Measurements from ENCODE around the gene GPAM.

GPAM gene

GRCh38 chr10:112177247-112177646 is 6.3 kb downstream of the GPAM start:
- H3K4me1 ChIP-seq (ENCODE audit: control insufficient read depth, insufficient read depth, low read length) = peaks cover 36% of the 10 kb centered on the region
- H3K4me3 ChIP-seq (ENCODE audit: low read length) = no peak overlapping the region
- peak overlapping the region; percentile 36 for H3K9ac ChIP-seq (ENCODE audit: low read length)
- H3K36me3 ChIP-seq (ENCODE audit: control insufficient read depth, insufficient read depth, low read length, severe bottlenecking) = peaks cover 97% of the 10 kb centered on the region
- H3K27me3 ChIP-seq (replicated peaks; ENCODE audit: control insufficient read depth, insufficient read depth, low read length) = no peaks in the 10 kb centered on the region
- H3K9me3 ChIP-seq (ENCODE audit: control insufficient read depth, low read length) = no peaks in the 10 kb centered on the region
- DNase-seq (ENCODE audit: low read depth) = no peak

GRCh38 chr10:112176543-112176942 is 7.0 kb downstream of the GPAM start:
- DNase-seq (ENCODE audit: low read depth) = no peak
- H3K4me1 ChIP-seq (ENCODE audit: control insufficient read depth, insufficient read depth, low read length) = peaks cover 36% of the 10 kb centered on the region
- no peak overlapping the region for H3K4me3 ChIP-seq (ENCODE audit: low read length)
- H3K36me3 ChIP-seq (ENCODE audit: control insufficient read depth, insufficient read depth, low read length, severe bottlenecking) = peaks cover 98% of the 10 kb centered on the region
- H3K9me3 ChIP-seq (ENCODE audit: control insufficient read depth, low read length) = no peaks in the 10 kb centered on the region
- H3K27me3 ChIP-seq (replicated peaks; ENCODE audit: control insufficient read depth, insufficient read depth, low read length) = no peaks in the 10 kb centered on the region
- H3K9ac ChIP-seq (ENCODE audit: low read length) = no peak overlapping the region

GRCh38 chr10:112175409-112175808 is 8.2 kb downstream of the GPAM start:
- Histone ChIP-seq H3K27me3 (replicated peaks; ENCODE audit: control insufficient read depth, insufficient read depth, low read length) (no peaks in the 10 kb centered on the region), H3K9me3 (ENCODE audit: control insufficient read depth, low read length) (no peaks in the 10 kb centered on the region), H3K9ac (ENCODE audit: low read length) (no peak overlapping the region), H3K4me3 (ENCODE audit: low read length) (no peak overlapping the region), H3K36me3 (ENCODE audit: control insufficient read depth, insufficient read depth, low read length, severe bottlenecking) (peaks cover 99% of the 10 kb centered on the region), H3K4me1 (ENCODE audit: control insufficient read depth, insufficient read depth, low read length) (peaks cover 29% of the 10 kb centered on the region)
- DNase-seq (ENCODE audit: low read depth) = no peak

- H3K36me3 ChIP-seq (ENCODE audit: control insufficient read depth, insufficient read depth, low read length, severe bottlenecking) = peaks cover 99% of the 10 kb centered on the region
- no peaks in the 10 kb centered on the region for H3K9me3 ChIP-seq (ENCODE audit: control insufficient read depth, low read length)
- no peaks in the 10 kb centered on the region for H3K27me3 ChIP-seq (replicated peaks; ENCODE audit: control insufficient read depth, insufficient read depth, low read length)
- no peak overlapping the region for H3K4me3 ChIP-seq (ENCODE audit: low read length)
- DNase-seq (ENCODE audit: low read depth) = no peak
- H3K9ac ChIP-seq (ENCODE audit: low read length) = peak overlapping the region; percentile 32
- peaks cover 19% of the 10 kb centered on the region for H3K4me1 ChIP-seq (ENCODE audit: control insufficient read depth, insufficient read depth, low read length)
Measured at GRCh38 chr10:112173206-112173605, 10.4 kb downstream of the GPAM start.

- DNase-seq (ENCODE audit: low read depth) = peak; percentile 4
- Histone ChIP-seq H3K9me3 (ENCODE audit: control insufficient read depth, low read length) (no peaks in the 10 kb centered on the region), H3K4me3 (ENCODE audit: low read length) (no peak overlapping the region), H3K9ac (ENCODE audit: low read length) (no peak overlapping the region), H3K27me3 (replicated peaks; ENCODE audit: control insufficient read depth, insufficient read depth, low read length) (no peaks in the 10 kb centered on the region), H3K36me3 (ENCODE audit: control insufficient read depth, insufficient read depth, low read length, severe bottlenecking) (peaks cover 100% of the 10 kb centered on the region), H3K4me1 (ENCODE audit: control insufficient read depth, insufficient read depth, low read length) (peaks cover 10% of the 10 kb centered on the region)
Measured at GRCh38 chr10:112168733-112169132, 14.8 kb downstream of the GPAM start.

GRCh38 chr10:112166800-112167199 is 16.8 kb downstream of the GPAM start:
- Histone ChIP-seq H3K27me3 (replicated peaks; ENCODE audit: control insufficient read depth, insufficient read depth, low read length) (no peaks in the 10 kb centered on the region), H3K9ac (ENCODE audit: low read length) (no peak overlapping the region), H3K4me1 (ENCODE audit: control insufficient read depth, insufficient read depth, low read length) (no peaks in the 10 kb centered on the region), H3K9me3 (ENCODE audit: control insufficient read depth, low read length) (no peaks in the 10 kb centered on the region), H3K4me3 (ENCODE audit: low read length) (no peak overlapping the region), H3K36me3 (ENCODE audit: control insufficient read depth, insufficient read depth, low read length, severe bottlenecking) (peaks cover 100% of the 10 kb centered on the region)
- DNase-seq (ENCODE audit: low read depth) = no peak

- H3K9me3 ChIP-seq (ENCODE audit: control insufficient read depth, low read length) = no peaks in the 10 kb centered on the region
- no peak for DNase-seq (ENCODE audit: low read depth)
- peaks cover 98% of the 10 kb centered on the region for H3K36me3 ChIP-seq (ENCODE audit: control insufficient read depth, insufficient read depth, low read length, severe bottlenecking)
- H3K4me3 ChIP-seq (ENCODE audit: low read length) = no peak overlapping the region
- H3K9ac ChIP-seq (ENCODE audit: low read length) = no peak overlapping the region
- no peaks in the 10 kb centered on the region for H3K4me1 ChIP-seq (ENCODE audit: control insufficient read depth, insufficient read depth, low read length)
- no peaks in the 10 kb centered on the region for H3K27me3 ChIP-seq (replicated peaks; ENCODE audit: control insufficient read depth, insufficient read depth, low read length)
Measured at GRCh38 chr10:112161757-112162518, 21.6 kb downstream of the GPAM start.

GRCh38 chr10:112160834-112161233 is 22.7 kb downstream of the GPAM start:
- Histone ChIP-seq H3K9ac (ENCODE audit: low read length) (no peak overlapping the region), H3K4me1 (ENCODE audit: control insufficient read depth, insufficient read depth, low read length) (no peaks in the 10 kb centered on the region), H3K36me3 (ENCODE audit: control insufficient read depth, insufficient read depth, low read length, severe bottlenecking) (peaks cover 98% of the 10 kb centered on the region), H3K4me3 (ENCODE audit: low read length) (no peak overlapping the region), H3K27me3 (replicated peaks; ENCODE audit: control insufficient read depth, insufficient read depth, low read length) (no peaks in the 10 kb centered on the region), H3K9me3 (ENCODE audit: control insufficient read depth, low read length) (no peaks in the 10 kb centered on the region)
- no peak for DNase-seq (ENCODE audit: low read depth)

- Histone ChIP-seq H3K27me3 (replicated peaks; ENCODE audit: control insufficient read depth, insufficient read depth, low read length) (no peaks in the 10 kb centered on the region), H3K4me3 (ENCODE audit: low read length) (no peak overlapping the region), H3K4me1 (ENCODE audit: control insufficient read depth, insufficient read depth, low read length) (no peaks in the 10 kb centered on the region), H3K36me3 (ENCODE audit: control insufficient read depth, insufficient read depth, low read length, severe bottlenecking) (peaks cover 98% of the 10 kb centered on the region), H3K9me3 (ENCODE audit: control insufficient read depth, low read length) (no peaks in the 10 kb centered on the region), H3K9ac (ENCODE audit: low read length) (no peak overlapping the region)
- DNase-seq (ENCODE audit: low read depth) = no peak
Measured at GRCh38 chr10:112159469-112159868, 24.1 kb downstream of the GPAM start.

GRCh38 chr10:112151524-112152039 is 32.0 kb downstream of the GPAM start:
- peak; percentile 4 for DNase-seq (ENCODE audit: low read depth)
- Histone ChIP-seq H3K36me3 (ENCODE audit: control insufficient read depth, insufficient read depth, low read length, severe bottlenecking) (peaks cover 99% of the 10 kb centered on the region), H3K27me3 (replicated peaks; ENCODE audit: control insufficient read depth, insufficient read depth, low read length) (no peaks in the 10 kb centered on the region), H3K9me3 (ENCODE audit: control insufficient read depth, low read length) (no peaks in the 10 kb centered on the region), H3K9ac (ENCODE audit: low read length) (no peak overlapping the region), H3K4me3 (ENCODE audit: low read length) (no peak overlapping the region), H3K4me1 (ENCODE audit: control insufficient read depth, insufficient read depth, low read length) (no peaks in the 10 kb centered on the region)

- no peak for DNase-seq (ENCODE audit: low read depth)
Measured at GRCh38 chr10:112148331-112148730, 35.2 kb downstream of the GPAM start.

GRCh38 chr10:112146799-112147198 is 36.8 kb downstream of the GPAM start:
- no peak overlapping the region for H3K9ac ChIP-seq (ENCODE audit: low read length)
- H3K9me3 ChIP-seq (ENCODE audit: control insufficient read depth, low read length) = no peaks in the 10 kb centered on the region
- H3K36me3 ChIP-seq (ENCODE audit: control insufficient read depth, insufficient read depth, low read length, severe bottlenecking) = peaks cover 60% of the 10 kb centered on the region
- no peaks in the 10 kb centered on the region for H3K4me1 ChIP-seq (ENCODE audit: control insufficient read depth, insufficient read depth, low read length)
- H3K4me3 ChIP-seq (ENCODE audit: low read length) = no peak overlapping the region
- DNase-seq (ENCODE audit: low read depth) = no peak
- H3K27me3 ChIP-seq (replicated peaks; ENCODE audit: control insufficient read depth, insufficient read depth, low read length) = no peaks in the 10 kb centered on the region

More at GRCh38 chr10:112148331-112148730, 35.2 kb downstream of the GPAM start:
- H3K4me3 ChIP-seq (ENCODE audit: low read length) = no peak overlapping the region
- no peak overlapping the region for H3K9ac ChIP-seq (ENCODE audit: low read length)
- H3K27me3 ChIP-seq (replicated peaks; ENCODE audit: control insufficient read depth, insufficient read depth, low read length) = no peaks in the 10 kb centered on the region
- H3K9me3 ChIP-seq (ENCODE audit: control insufficient read depth, low read length) = no peaks in the 10 kb centered on the region
- H3K36me3 ChIP-seq (ENCODE audit: control insufficient read depth, insufficient read depth, low read length, severe bottlenecking) = peaks cover 75% of the 10 kb centered on the region
- H3K4me1 ChIP-seq (ENCODE audit: control insufficient read depth, insufficient read depth, low read length) = no peaks in the 10 kb centered on the region

Measured in adipocyte (in vitro differentiated cells).